Fibroblast of the conjunctiva (primary cell): ENCODE data around the gene KCNMB1.

Experiments
- DNase-seq: peaks from one replicate; pipeline ENCODE4 v3.0.0-alpha.2; 2010; ENCODE audit warnings: low read depth

Gene KCNMB1

GRCh38 chr5:170339780-170340167, 49.4 kb downstream of the KCNMB1 start:
- DNase-seq, result no peak

- no peak for DNase-seq
Measured at GRCh38 chr5:170338933-170339779, 50.0 kb downstream of the KCNMB1 start.

DNA sequence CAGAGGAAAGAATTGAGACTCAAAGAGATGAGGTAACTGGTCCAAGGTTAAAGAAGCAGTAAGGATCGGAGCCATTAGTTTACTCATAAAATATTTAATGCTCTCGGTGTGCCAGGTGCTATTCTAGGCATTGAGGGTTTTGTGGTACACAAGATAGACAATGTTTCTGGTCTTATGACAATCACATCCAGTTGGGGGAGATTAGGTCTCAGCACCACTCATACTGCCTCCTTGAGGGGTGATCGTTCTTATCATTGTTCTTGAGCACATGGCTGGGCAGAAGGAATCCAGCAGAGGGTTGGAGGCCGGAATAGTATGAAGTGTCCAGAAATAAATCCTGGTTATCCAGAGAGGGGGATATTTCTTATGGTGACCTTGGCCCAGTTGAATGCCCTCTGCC, 50.9 kb downstream of the KCNMB1 start:
- no peak for DNase-seq

DNA sequence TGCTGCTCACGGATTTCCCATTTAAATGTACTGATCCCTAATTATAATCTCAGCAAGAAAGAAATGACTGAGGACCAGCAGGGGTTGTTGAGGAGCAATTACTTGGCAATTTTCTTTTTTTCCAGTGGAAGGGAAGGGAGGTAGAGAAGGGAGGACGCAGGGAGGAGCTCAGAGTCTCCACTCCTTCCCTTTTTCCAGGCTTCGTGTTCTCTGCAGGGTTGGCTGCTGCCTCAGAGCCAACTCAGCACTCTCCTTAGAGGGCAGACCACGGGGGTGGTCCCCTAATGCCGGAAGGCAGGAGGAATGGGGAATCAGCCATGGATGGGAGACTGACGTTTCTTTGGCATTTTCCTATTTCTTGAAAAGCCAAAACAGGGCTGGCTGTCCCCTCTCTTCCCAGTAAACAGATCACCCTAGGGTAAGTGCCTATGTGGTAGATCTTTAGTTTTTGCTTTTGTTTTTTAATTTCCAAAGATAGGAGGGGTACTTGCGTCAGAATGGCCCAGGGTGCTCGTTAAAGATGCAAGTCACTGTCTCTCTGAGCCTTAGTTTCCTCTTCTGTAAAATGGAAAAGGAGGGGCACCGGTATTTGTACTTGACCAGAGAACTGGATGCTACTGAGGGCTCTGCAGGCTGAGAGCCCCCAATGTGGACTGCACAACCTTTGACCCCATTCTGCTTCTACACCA, 52.0 kb downstream of the KCNMB1 start:
- no peak for DNase-seq

- DNase-seq, result no peak
Measured at GRCh38 chr5:170336065-170336464, 53.1 kb downstream of the KCNMB1 start.

DNA sequence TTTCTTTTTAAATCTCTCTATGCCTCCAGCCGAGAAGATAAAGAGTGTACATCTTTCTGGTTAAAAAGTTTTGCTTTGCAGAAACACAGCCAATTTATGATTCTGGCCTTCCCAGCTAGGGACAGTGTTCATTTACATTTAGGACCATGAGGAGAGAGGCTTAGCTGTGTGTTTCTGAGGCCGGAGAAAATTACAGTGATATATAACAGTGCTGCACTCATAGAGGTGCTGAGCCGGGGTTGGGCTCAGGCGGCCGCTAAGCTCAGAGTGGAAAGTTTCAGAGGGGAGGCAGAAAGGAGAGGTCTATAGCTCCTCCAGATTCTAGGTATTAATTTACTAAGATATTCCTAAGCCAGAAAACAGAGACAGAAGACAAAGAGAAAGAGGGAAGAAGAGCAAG, 54.5 kb downstream of the KCNMB1 start:
- DNase-seq, result no peak

- DNase-seq, result no peak
Measured at GRCh38 chr5:170333161-170333910, 55.8 kb downstream of the KCNMB1 start.

GRCh38 chr5:170332058-170332457, 57.1 kb downstream of the KCNMB1 start:
- DNase-seq, result no peak

DNA sequence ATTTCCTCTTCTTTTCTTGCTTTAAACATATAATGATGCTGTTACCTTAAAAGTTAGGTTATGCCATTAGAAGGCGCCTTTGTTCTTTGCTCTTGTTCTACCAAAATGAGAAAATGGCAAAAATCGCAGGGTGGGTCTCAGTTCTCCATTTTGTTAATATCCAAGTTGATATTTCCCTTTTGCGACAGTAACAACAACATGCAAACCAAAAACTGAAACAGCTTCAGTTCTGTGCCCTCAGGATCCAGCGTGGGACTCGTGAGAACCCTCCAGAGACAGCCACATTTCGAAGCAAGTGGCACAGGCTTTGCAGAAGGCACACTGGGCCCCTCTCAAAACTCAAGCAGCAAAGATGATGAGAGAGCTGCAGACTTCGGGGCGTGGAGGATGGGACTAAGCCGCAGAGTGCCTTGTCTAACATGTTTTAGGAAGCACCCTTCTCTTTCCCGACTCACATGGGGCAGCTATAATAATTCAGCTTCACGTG, 58.6 kb downstream of the KCNMB1 start:
- DNase-seq, result no peak

- DNase-seq, result no peak
Measured at GRCh38 chr5:170329524-170329923, 59.6 kb downstream of the KCNMB1 start.

- no peak for DNase-seq
Measured at GRCh38 chr5:170327829-170328228, 61.3 kb downstream of the KCNMB1 start.

- no peak for DNase-seq
Measured at GRCh38 chr5:170327168-170327567, 62.0 kb downstream of the KCNMB1 start.
